ENCODE measurements around the gene OR52J3.
"Not testable (repeated sequence)": the region's sequence is repeated elsewhere in the genome, so short reads cannot be mapped to it uniquely, and the experiment has no call there.

OR52J3 gene

DNA sequence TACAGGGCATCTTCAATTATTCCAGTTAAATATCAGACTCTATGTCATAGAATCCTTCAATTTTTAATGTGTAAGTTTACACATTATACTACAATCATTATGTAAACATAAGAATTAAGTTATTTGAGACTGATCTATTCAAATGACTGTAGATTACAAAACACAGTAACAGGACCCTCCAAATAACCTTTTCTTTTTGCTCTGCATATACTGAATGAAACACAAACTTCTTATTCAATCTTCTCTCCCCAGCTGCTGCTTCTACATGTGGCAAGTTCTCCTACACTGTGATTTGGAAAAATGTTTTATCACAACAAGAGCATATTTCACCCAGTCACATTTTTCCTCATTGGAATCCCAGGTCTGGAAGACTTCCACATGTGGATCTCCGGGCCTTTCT lies at the start of gene OR52J3:
OR52J3 (plus strand) TSS at position 301 of the 400 bp plus-strand sequence; CDS start at position 301, 0 bp downstream.
- DNase-seq = no peak

- no peak for DNase-seq
These were observed 41.7 kb upstream of the OR52J3 start for GRCh38 chr11:5004424-5005274.

- no peak for DNase-seq
These were observed 38.8 kb upstream of the OR52J3 start for GRCh38 chr11:5007561-5007960.

- no peak for DNase-seq
These were observed 35.1 kb upstream of the OR52J3 start for GRCh38 chr11:5011254-5011653.

DNA sequence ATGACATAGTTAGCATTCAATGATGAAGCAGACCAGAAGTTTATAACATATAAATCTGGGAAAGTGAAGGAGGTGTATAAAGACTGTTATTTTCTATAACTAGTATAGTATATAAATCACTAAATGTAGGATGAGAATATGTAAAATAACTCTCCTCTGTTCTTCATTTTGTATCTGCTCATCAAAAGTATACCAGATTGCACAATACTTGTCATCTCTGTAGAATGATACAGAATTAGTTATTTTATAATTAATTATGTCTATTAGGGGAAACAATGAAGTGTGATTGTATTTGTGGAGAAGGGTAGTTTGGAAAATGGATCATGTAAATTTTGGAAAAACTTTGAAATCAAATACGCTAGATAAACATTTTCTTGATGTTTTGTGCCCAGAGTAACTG lies 33.3 kb upstream of the OR52J3 start:
- no peak for DNase-seq

DNA sequence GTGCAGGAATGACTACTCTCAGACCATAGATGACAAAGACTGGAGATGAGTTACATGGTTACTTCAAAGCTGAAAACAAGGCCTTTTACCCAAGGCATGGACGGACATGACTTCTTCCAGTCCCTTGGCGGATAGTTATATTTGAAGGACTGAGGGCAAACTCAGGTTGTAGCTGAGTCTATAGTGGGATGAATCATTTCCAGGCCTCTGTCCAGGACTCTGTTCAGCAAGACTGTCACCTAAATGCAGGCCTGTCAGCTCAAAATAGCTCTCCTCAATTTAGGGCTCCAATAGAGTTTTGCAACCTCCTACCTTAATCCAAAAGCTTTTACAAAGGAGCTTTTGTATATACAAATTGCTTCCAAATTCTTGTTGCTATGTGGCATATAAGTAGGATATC lies 24.3 kb upstream of the OR52J3 start:
- no peak for DNase-seq

- no peak for DNase-seq
These were observed 9.7 kb upstream of the OR52J3 start for GRCh38 chr11:5036669-5037068.

- no peak for DNase-seq
These were observed 8.4 kb upstream of the OR52J3 start for GRCh38 chr11:5037926-5038325.

- no peak for DNase-seq
These were observed 8.0 kb upstream of the OR52J3 start for GRCh38 chr11:5038341-5038740.

DNA sequence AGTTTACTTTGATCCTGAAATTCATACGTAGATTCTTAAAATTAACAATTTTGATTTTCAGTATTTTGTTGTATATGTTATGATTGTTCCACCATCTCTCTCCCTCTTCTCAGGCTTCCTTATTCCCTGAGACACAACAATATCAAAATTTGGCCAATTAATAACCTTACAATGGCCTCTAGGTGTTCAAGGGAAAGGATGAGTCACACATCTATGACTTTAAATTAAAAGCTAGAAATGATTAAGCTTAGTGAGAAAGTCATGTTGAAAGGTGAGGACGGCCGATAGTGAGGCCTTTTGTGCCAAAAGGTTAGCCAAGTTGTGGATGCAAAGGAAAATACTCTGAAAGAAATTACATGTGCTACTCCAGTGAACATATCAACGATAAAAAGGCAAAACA lies 5.5 kb upstream of the OR52J3 start:
- DNase-seq = no peak

DNA sequence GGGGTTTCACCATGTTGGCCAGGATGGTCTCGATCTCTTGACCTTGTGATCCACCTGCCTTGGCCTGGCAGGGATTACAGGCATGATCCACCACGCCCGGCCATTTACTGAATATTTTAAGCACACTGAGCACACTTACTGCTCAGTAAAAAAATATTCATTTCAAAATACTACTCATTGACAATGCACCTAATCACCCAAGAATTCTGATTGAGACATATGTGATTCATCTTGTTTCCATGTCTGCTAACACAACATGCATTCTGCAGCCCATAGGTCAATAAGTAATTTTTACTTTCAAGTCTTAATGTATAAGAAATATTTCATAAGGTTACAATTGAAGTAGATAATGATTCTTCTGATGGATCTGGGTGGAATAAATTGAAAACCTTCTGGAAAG lies 4.2 kb upstream of the OR52J3 start:
- DNase-seq = no peak

DNA sequence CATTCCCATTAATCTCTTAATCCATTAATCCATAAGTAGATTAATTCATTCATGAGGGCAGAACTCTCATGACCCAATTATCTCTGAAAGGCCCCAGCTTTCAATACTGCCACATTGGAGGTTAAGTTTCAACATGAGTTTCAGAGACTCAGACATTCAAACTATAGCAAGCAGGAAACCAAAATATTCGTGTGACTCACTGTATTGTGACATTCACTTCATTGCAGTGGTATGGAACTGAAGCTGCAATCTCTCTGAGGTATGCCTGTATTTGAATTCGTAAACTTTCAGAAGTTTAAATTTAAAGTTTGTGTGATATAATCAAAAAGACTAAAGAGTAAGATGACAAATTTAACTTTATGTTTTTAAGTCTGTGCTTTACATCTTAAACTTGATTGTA lies 2.9 kb upstream of the OR52J3 start:
- no peak for DNase-seq

DNA sequence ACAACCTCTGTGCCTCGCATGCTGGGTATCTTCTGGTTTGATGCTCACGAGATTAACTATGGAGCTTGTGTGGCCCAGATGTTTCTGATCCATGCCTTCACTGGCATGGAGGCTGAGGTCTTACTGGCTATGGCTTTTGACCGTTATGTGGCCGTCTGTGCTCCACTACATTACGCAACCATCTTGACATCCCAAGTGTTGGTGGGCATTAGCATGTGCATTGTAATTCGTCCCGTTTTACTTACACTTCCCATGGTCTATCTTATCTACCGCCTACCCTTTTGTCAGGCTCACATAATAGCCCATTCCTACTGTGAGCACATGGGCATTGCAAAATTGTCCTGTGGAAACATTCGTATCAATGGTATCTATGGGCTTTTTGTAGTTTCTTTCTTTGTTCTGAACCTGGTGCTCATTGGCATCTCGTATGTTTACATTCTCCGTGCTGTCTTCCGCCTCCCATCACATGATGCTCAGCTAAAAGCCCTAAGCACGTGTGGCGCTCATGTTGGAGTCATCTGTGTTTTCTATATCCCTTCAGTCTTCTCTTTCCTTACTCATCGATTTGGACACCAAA lies 516 bp downstream of the OR52J3 start:
- DNase-seq = no peak

GRCh38 chr11:5058679-5059078 lies 12.4 kb downstream of the OR52J3 start:
- DNase-seq = not testable (repeated sequence)

DNA sequence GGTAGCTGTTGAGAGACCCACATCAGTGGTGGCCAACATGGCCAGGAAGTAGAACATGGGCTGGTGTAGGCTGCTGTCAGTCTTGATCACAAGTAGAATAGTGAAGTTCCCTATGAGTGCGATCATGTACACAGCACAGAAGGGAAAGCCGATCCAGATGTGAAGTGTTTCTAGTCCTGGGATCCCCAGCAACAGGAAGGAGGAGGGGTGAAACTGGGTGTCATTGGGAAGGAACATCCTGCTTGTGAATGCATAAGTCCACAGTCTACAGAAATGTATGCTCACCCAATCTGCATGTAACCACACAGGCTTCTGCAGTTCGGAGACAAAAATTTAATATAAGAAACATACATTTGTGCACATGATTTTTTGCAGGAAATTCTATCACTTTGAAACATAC lies 13.1 kb downstream of the OR52J3 start, which contains the start of gene OR52E2:
OR52E2 (minus strand) TSS at position 237 of the 400 bp plus-strand sequence; CDS start at position 237, 0 bp downstream.
- no peak for DNase-seq

DNA sequence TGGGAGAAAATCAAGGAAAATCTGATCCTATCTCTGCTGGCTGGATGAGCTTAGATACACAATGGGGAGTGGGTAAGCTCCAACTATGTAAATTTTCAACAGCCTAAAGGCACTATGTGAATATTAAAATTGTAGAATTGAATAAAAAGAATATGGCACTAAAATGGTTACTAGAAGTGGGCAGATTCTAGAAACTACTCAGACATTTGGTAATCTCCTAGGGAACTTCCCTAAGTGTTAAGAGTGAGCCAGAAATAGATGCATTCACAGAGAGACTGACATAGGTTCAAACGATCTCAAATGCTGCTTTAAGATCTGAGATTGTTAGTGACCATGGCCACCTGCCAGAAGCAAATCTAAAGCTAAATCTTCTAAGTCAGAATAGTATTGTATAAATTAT lies 18.7 kb downstream of the OR52J3 start:
- DNase-seq = no peak

- DNase-seq = no peak
These were observed 22.9 kb downstream of the OR52J3 start, which contains the start of gene OR52E1 for GRCh38 chr11:5069272-5069671. Gene OR52E1 (plus strand): TSS chr11:5069572.

- DNase-seq = no peak
These were observed 25.5 kb downstream of the OR52J3 start for GRCh38 chr11:5071799-5072198.

DNA sequence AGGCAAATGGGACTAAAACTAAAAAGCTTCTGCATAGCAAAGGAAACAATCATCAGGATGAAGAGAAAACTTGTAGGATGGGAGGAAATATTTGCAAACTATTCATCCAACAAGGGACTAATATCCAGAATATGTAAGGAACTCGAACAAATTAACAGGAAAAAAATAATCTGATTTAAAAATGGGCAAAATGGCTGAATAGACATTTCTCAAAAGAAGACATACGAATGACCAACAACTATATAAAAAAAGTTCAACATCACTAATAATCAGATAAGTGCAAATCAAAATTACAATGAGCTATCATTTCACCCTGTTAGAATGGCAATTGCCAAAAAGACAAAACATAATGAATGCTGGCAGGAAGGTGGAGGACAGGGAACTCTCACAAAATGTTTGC lies 35.1 kb downstream of the OR52J3 start:
- DNase-seq = no peak

DNA sequence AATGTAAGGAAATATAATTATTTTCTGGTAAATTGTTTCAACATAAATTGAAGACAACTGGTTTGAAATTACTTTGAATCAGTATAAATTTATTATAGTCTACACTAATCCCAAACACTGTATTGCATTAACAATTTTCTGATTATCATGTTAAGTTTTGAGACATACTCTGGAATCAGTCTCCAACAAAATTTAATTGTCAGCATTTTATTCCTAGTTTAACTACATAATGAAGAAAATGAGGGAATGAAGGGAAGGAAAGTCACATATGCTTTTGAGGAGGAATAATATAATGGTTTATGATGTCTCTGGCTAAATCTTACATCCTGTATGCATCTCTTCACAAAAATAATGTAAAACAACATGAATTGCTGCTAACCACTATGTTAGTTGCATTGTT lies 37.3 kb downstream of the OR52J3 start:
- no peak for DNase-seq

DNA sequence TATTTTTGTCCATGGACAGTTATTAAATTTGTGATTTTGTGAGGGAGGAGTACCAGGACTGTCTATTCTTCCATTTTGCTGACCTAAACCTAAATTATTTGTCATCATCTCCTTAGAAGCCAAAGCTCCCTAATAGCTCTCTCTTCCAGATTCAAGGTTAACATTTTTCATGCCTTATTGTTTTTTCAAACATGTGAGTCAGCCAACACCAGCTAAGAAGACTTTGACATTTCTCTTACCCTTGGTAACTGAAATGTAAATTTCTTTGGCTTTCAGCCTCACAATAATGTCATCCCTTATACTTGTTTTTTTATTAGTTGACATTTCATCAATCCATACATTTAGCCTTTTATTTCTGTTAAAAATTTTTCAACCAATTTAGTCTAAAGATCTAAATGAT lies 42.2 kb downstream of the OR52J3 start:
- no peak for DNase-seq

DNA sequence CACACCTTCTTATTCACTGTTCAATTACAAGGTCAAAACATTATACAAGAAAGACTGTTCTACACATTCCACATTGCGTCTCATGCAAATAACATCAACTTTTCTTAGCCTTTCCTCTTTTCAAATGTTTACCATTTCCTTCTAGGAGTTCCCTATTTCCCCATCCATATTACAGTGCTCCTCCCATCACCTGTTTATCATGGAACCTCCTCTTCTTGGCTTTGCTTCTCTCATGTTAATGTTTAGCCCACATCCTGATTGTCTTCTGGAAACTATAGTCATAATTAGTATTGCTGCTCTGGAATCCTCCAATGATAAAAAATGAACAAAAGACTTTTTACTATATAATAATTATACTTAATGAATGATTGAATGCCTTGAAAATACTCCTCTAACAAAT lies 44.3 kb downstream of the OR52J3 start:
- DNase-seq = no peak

- DNase-seq = no peak
These were observed 46.7 kb downstream of the OR52J3 start for GRCh38 chr11:5092821-5093585.

DNA sequence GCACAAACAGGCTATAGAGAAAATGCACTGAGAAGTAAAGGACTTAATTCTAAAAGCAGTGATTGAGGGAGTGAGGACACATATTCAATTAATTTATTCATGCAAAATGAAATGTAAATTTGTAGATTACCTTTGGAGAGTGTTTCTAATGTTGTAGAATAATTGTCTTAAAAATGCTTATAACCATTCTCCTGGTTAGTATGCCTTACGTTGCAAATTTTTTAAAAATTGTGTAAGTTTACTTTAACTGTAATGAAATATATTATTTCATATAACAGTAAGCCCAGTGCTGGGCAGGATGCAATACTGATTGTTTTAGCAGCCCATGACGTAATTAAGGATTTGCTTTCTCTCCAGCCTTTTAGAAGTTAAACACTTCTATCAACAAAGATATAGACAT lies 49.7 kb downstream of the OR52J3 start:
- DNase-seq = no peak
